Adrenal gland (tissue), 19 donors: ENCODE data around the gene DOCK6. TPM values are rescaled to one million over a fixed set of nuclear protein-coding genes. Genes with fewer than 3 reads are reported as not detected.
A peak's percentile ranks its signal among the peaks of the same experiment; 100 is the strongest.

ENCODE experiments used
- DNase-seq, 7 donors: peaks; one replicate each; pipeline ENCODE4 v3.0.0-alpha.2; 2019 to 2020
- H3K27ac ChIP-seq, 5 donors: fragments of 200-600 bp; sonication (generic) in 4 of 5; 1 replicate in 3 of 5; 2 replicates in 2 of 5; pipeline versions ENCODE4 v1.5.1 to v1.8.0; 2016 to 2020; ENCODE audit warnings: mild to moderate bottlenecking in 1 of 5
- H3K27me3 ChIP-seq: fragments of 200-600 bp; 2 replicates; pipeline ENCODE4 v1.8.0; 2021
- H3K36me3 ChIP-seq, 2 donors: fragments of 200-600 bp; replicated peaks in 1 of 2; 1 replicate in 1 of 2; 2 replicates in 1 of 2; pipeline versions ENCODE4 v1.5.1 to v1.8.0; 2018 to 2022
- H3K4me1 ChIP-seq, 2 donors: fragments of 200-600 bp; replicated peaks in 1 of 2; 1 replicate in 1 of 2; 2 replicates in 1 of 2; pipeline versions ENCODE4 v1.5.1 to v1.8.0; 2018 to 2021
- H3K4me3 ChIP-seq, 4 donors: fragments of 200-600 bp; sonication (generic) in 3 of 4; one replicate each; pipeline ENCODE4 v1.5.1; 2016 to 2018
- H3K9me3 ChIP-seq, 3 donors: fragments of 200-600 bp; sonication (generic) in 1 of 3; replicated peaks in 1 of 3; 1 replicate in 2 of 3; 2 replicates in 1 of 3; pipeline versions ENCODE4 v1.5.1 to v1.8.0; 2016 to 2021
- POLR2A ChIP-seq, 2 donors: fragments of 450-650 bp; IDR thresholded peaks; one replicate each; pipeline ENCODE4 v1.6.1; 2017; ENCODE audit warnings: antibody characterized with exemption in 2 of 2, mild to moderate bottlenecking in 2 of 2, moderate library complexity in 1 of 2
- WGBS, 4 donors: extraction: QIAGEN DNeasy Blood & Tissue Kit in 2 of 4; methylation state at CpG; one replicate each; pipeline versions ENCODE4 v1.1.5 to v1.1.7; 2013 to 2017; 5-methylcytosine and 5-hydroxymethylcytosine counted together
- intact Hi-C, 2 donors: fragments of 100-400 bp; cut with DNase I; formaldehyde crosslinking; loops; one replicate each; pipeline versions ENCODE4 v1.14.1 to v1.15.0; 2022 to 2023
- long read RNA-seq, 10 donors: library from polyadenylated mRNA in 3 of 10; unstranded in 2 of 10; stranded (forward) in 1 of 10; transcript quantifications; one replicate each; pipeline ENCODE4 v2.0.0 and lab custom pipeline, GENCODE V29; 2021 to 2026
- polyA plus RNA-seq, 3 donors: library from polyadenylated mRNA; stranded (reverse); fragments of 200-250 nt in 2 of 3; fragments of 350-450 nt in 1 of 3; fragmentation: Illumina TruSeq in 1 of 3; extraction: RNeasy Lipid Tissue Mini Kit (QIAGEN cat#74804) in 1 of 3; gene quantifications; one replicate each; pipeline ENCODE4 v1.2.3, GENCODE V29; 2013 to 2014
- total RNA-seq, 9 donors: library from RNA; depleted of rRNA in 4 of 9; stranded (reverse); fragments of >200 nt in 4 of 9; fragments of 120-200 nt in 1 of 9; fragmentation: NEBNext Ultra II Directional in 1 of 9; extraction: Animal tissue kit (Norgen Biotek cat#: 25700) in 1 of 9; gene quantifications; one replicate each; pipeline versions ENCODE4 v1.1.0 to v1.2.4, GENCODE V29; 2013 to 2023
- TF ChIP-seq, protein P1 (sequence below), 6 experiments: fragments of 450-650 bp in 4 of 6; fragments of 200-600 bp in 2 of 6; sonication (generic) in 1 of 6; IDR thresholded peaks; 1 replicate in 5 of 6; 2 replicates in 1 of 6; pipeline versions ENCODE4 v1.5.1 to v1.8.0; 2016 to 2021; ENCODE audit warnings: antibody characterized with exemption in 6 of 6, mild to moderate bottlenecking in 2 of 6, moderate library complexity in 1 of 6
- donor health status: healthy with polysubstance abuse.
- donor health status: Bipolar disorder and iron deficiency.
- donor health status: DM: yes; HTN: yes; CAD: no.
- donor health status: DM: no; HTN: no; CAD: no.
- donor health status: DM: no; HTN: no; CAD: no.
- donor health status: DM: yes; HTN: yes; CAD: no.

Gene DOCK6, protein sequence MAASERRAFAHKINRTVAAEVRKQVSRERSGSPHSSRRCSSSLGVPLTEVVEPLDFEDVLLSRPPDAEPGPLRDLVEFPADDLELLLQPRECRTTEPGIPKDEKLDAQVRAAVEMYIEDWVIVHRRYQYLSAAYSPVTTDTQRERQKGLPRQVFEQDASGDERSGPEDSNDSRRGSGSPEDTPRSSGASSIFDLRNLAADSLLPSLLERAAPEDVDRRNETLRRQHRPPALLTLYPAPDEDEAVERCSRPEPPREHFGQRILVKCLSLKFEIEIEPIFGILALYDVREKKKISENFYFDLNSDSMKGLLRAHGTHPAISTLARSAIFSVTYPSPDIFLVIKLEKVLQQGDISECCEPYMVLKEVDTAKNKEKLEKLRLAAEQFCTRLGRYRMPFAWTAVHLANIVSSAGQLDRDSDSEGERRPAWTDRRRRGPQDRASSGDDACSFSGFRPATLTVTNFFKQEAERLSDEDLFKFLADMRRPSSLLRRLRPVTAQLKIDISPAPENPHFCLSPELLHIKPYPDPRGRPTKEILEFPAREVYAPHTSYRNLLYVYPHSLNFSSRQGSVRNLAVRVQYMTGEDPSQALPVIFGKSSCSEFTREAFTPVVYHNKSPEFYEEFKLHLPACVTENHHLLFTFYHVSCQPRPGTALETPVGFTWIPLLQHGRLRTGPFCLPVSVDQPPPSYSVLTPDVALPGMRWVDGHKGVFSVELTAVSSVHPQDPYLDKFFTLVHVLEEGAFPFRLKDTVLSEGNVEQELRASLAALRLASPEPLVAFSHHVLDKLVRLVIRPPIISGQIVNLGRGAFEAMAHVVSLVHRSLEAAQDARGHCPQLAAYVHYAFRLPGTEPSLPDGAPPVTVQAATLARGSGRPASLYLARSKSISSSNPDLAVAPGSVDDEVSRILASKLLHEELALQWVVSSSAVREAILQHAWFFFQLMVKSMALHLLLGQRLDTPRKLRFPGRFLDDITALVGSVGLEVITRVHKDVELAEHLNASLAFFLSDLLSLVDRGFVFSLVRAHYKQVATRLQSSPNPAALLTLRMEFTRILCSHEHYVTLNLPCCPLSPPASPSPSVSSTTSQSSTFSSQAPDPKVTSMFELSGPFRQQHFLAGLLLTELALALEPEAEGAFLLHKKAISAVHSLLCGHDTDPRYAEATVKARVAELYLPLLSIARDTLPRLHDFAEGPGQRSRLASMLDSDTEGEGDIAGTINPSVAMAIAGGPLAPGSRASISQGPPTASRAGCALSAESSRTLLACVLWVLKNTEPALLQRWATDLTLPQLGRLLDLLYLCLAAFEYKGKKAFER (N-terminal part only)
- total RNA-seq: 100 to 1,000 TPM in 1 of 9 donors, 10 to 100 TPM in 8; 14.5 to 101 (median 34.1) TPM
- 100 to 1,000 TPM in 1 of 3 donors, 10 to 100 TPM in 1, 1 to 10 TPM in 1; 4.5 to 152 (median 77.1) TPM for polyA plus RNA-seq
- long read RNA-seq, donor 1: 0 reads
- long read RNA-seq, donor 2, partial matches to known transcripts: 0 of 1 reads
- long read RNA-seq, donor 2, other reads (novel, unspliced or antisense): 0 of 1 reads
- long read RNA-seq, donor 3: 0 reads
- long read RNA-seq, donor 4, partial matches to known transcripts: 1 of 1 reads
- long read RNA-seq, donor 4, other reads (novel, unspliced or antisense): 0 of 1 reads
- long read RNA-seq, donor 5, partial matches to known transcripts: 7 of 24 reads
- long read RNA-seq, donor 5, other reads (novel, unspliced or antisense): 17 of 24 reads
- long read RNA-seq, donor 6, partial matches to known transcripts: 3 of 5 reads
- long read RNA-seq, donor 6, other reads (novel, unspliced or antisense): 2 of 5 reads
- long read RNA-seq, donor 7: 0 reads
- long read RNA-seq, donor 8: 0 reads
- long read RNA-seq, donor 9, partial matches to known transcripts: 0 of 1 reads
- long read RNA-seq, donor 9, other reads (novel, unspliced or antisense): 0 of 1 reads
- long read RNA-seq, donor 10, partial matches to known transcripts: 0 of 2 reads
- long read RNA-seq, donor 10, other reads (novel, unspliced or antisense): 0 of 2 reads

DNA sequence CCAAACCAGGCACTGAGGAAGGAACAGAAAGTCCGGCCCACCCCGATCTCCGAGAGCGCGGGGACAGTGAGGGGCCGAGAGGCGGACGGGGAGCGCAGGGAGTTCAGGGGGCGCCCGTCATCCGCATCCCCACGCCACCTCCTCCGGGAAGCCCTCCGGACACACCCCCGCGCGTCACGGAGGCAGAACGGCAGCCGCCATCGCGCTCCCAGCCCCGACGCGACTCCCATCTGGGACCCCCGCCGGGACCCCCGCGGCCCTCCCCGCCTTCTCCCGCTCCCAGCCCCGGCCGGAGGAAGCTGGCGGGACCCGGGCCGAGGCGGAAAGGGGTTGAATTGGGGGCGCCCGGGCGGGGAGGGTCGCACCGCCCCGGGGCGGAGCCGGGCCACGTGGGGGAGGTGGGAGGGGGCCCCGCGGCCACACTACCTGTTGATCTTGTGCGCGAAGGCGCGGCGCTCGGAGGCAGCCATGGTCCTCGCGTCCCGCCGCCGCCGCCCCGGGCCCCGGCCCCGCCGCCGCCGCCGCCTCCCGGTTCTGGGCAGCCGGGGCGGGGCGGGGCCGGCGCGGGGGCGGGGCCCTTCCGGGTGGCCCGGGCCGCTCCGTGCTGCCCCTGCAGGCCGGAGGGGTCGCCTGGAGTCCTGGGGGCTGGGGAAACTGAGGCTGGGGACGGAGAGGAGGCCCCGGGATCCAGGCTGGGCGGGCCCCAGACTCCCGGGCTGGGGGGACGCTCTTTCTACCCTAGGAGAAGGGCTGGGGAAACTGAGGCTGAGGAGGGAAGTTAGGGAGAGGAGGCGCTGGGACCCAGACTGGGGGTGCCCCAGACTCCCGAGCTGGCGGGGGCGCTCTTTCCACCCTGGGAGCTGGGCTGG is at the start of gene DOCK6:
Gene DOCK6, minus strand, starts transcription at position 554 of the 869 bp plus-strand sequence. Its CDS starts 84 bp downstream, at position 470.
- TF ChIP-seq, protein P1, sequence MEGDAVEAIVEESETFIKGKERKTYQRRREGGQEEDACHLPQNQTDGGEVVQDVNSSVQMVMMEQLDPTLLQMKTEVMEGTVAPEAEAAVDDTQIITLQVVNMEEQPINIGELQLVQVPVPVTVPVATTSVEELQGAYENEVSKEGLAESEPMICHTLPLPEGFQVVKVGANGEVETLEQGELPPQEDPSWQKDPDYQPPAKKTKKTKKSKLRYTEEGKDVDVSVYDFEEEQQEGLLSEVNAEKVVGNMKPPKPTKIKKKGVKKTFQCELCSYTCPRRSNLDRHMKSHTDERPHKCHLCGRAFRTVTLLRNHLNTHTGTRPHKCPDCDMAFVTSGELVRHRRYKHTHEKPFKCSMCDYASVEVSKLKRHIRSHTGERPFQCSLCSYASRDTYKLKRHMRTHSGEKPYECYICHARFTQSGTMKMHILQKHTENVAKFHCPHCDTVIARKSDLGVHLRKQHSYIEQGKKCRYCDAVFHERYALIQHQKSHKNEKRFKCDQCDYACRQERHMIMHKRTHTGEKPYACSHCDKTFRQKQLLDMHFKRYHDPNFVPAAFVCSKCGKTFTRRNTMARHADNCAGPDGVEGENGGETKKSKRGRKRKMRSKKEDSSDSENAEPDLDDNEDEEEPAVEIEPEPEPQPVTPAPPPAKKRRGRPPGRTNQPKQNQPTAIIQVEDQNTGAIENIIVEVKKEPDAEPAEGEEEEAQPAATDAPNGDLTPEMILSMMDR (IDR thresholded peaks at IDR 0.05): peak in 3 of 6 experiments; percentile 12 to 38 (median 29)
- TF ChIP-seq POLR2A (IDR thresholded peaks at IDR 0.05): no peak
- peak in 3 of 7 donors; percentile 47 to 54 (median 52) for DNase-seq
- no peaks in the 10 kb centered on the region for H3K9me3 ChIP-seq

DNA sequence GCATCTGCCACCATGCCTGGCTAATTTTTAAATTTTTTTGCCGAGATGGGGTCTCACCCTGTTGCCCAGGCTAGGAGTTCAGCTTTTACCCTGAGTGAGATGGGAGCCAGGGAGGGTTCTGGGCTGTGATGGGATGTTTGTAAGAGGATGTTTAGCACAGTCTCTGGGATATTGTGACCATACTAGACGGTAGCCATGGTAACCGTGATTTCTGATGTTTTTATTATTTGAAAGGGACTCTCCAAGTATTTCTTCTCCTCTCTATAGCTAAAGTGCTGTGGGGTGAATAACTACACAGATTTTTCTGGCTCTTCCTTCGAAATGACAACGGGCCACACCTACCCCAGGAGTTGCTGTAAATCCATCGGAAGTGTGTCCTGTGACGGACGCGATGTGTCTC is 44.0 kb upstream of the DOCK6 start:
- H3K36me3 ChIP-seq: no peaks in the 10 kb centered on the region
- 72 to 86% (median 75%) methylated on average over 9 of the region's 9 CpGs for WGBS, 4 donors
- no peak overlapping the region for H3K4me3 ChIP-seq
- no peaks in the 10 kb centered on the region for H3K4me1 ChIP-seq
- H3K27me3 ChIP-seq: no peaks in the 10 kb centered on the region
- H3K9me3 ChIP-seq: no peaks in the 10 kb centered on the region
- no peak overlapping the region for H3K27ac ChIP-seq
- TF ChIP-seq POLR2A (IDR thresholded peaks at IDR 0.05): no peak
- TF ChIP-seq, protein P1 (IDR thresholded peaks at IDR 0.05): no peak
- intact Hi-C loops: no loop called here
- DNase-seq: no peak

More for the DNA sequence above, at the start of gene DOCK6:
- H3K27me3 ChIP-seq: no peaks in the 10 kb centered on the region
- peak within 1 kb of the TSS in 4 of 5 donors; percentile 65 to 95 (median 75) for H3K27ac ChIP-seq
- H3K36me3 ChIP-seq: no peaks in the 10 kb centered on the region
- peaks cover 4 to 10% of the 10 kb centered on the region in 2 donors for H3K4me1 ChIP-seq
- intact Hi-C loops: no loop called here
- peak within 1 kb of the TSS; percentile 18 to 90 (median 86) for H3K4me3 ChIP-seq
- WGBS, 4 donors: 0 to 3% (median 1%) methylated on average over 9 to 91 of the region's 91 CpGs

GRCh38 chr19:11304936-11305335 is 42.6 kb upstream of the DOCK6 start:
- intact Hi-C loops: no loop called here
- Histone ChIP-seq H3K9me3 (no peaks in the 10 kb centered on the region), H3K27me3 (no peaks in the 10 kb centered on the region), H3K4me1 (no peaks in the 10 kb centered on the region), H3K4me3 (no peak overlapping the region), H3K27ac (no peak overlapping the region), H3K36me3 (no peaks in the 10 kb centered on the region)
- 83 to 87% (median 86%) methylated on average over 5 of the region's 5 CpGs for WGBS, 4 donors
- TF ChIP-seq, protein P1 (IDR thresholded peaks at IDR 0.05): no peak
- no peak for TF ChIP-seq POLR2A (IDR thresholded peaks at IDR 0.05)
- DNase-seq: no peak
